Superior temporal gyrus (tissue), 1 donor: ENCODE data around the gene SNX11.

ENCODE experiments used
- DNase-seq: peaks from one replicate; pipeline ENCODE4 v3.0.0-alpha.2; 2016; ENCODE audit errors: extremely low spot score

SNX11 gene

GRCh38 chr17:48100160-48100559, 7.4 kb upstream of the SNX11 start:
- DNase-seq: no peak

- peak; percentile 26 for DNase-seq
Measured at GRCh38 chr17:48100591-48101011, 7.0 kb upstream of the SNX11 start.

GRCh38 chr17:48101012-48101720, 6.4 kb upstream of the SNX11 start, which contains the start of gene CBX1:
CBX1 (minus strand) TSS chr17:48101478; CDS start chr17:48077004, 24,474 bp downstream.
- DNase-seq: peak; percentile 95

- DNase-seq: no peak
Measured at GRCh38 chr17:48102043-48102750, 5.4 kb upstream of the SNX11 start.

GRCh38 chr17:48102798-48103715, 4.5 kb upstream of the SNX11 start:
- DNase-seq: no peak

- DNase-seq: no peak
Measured at GRCh38 chr17:48104440-48104839, 3.1 kb upstream of the SNX11 start.

- DNase-seq: no peak
Measured at GRCh38 chr17:48106802-48107136, 797 bp upstream of the SNX11 start.

GRCh38 chr17:48110761-48111160, 3.2 kb downstream of the SNX11 start:
- DNase-seq: no peak

GRCh38 chr17:48111937-48112241, 4.3 kb downstream of the SNX11 start:
- DNase-seq: no peak

GRCh38 chr17:48113201-48113676, 5.7 kb downstream of the SNX11 start:
- DNase-seq: no peak

- peak; percentile 78 for DNase-seq
Measured at GRCh38 chr17:48121923-48122664, 14.5 kb downstream of the SNX11 start.

- DNase-seq: no peak
Measured at GRCh38 chr17:48122665-48123045, 15.1 kb downstream of the SNX11 start.

GRCh38 chr17:48123111-48123510, 15.5 kb downstream of the SNX11 start:
- peak; percentile 91 for DNase-seq

- no peak for DNase-seq
Measured at GRCh38 chr17:48123776-48124388, 16.3 kb downstream of the SNX11 start.

- no peak for DNase-seq
Measured at GRCh38 chr17:48125829-48126531, 18.4 kb downstream of the SNX11 start.

GRCh38 chr17:48126532-48126850, 18.9 kb downstream of the SNX11 start:
- DNase-seq: no peak

- DNase-seq: no peak
Measured at GRCh38 chr17:48127371-48128051, 19.9 kb downstream of the SNX11 start.

GRCh38 chr17:48128400-48128799, 20.8 kb downstream of the SNX11 start:
- no peak for DNase-seq

GRCh38 chr17:48129981-48130380, 22.4 kb downstream of the SNX11 start:
- no peak for DNase-seq

- peak; percentile 93 for DNase-seq
Measured at GRCh38 chr17:48131216-48131824, 23.8 kb downstream of the SNX11 start.
